ENCODE measurements around the gene LRFN2. TPM values are rescaled to one million over a fixed set of nuclear protein-coding genes. Genes with fewer than 3 reads are reported as not detected.

The LRFN2 gene
- total RNA-seq, 1 experiment from 2014 or later: not detected

DNA sequence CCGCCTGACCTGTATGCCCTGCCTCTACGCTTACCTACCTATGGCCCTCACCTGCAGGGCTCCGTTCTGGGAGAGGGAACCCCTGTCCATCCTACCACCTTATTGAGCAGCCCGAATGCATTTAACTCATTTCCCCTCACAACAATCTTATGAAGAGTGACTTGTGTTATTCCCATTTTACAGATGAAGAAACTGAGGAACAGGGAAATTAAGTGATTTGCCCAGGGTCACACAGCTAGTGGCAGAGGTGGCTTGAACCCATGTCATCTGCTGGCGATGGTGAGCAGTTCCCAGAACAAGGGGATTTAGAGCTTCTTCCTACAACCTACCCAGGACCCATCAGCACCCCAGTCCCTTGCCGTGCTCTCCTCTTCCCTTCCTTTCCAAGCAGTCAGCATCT is 42.3 kb upstream of the LRFN2 start:
- no peak for TF ChIP-seq EZH2phosphoT487 (IDR thresholded peaks at IDR 0.05; ENCODE audit: borderline replicate concordance, low read length)
- no peak for TF ChIP-seq EZH2 (IDR thresholded peaks at IDR 0.05; ENCODE audit: low read length, unreplicated experiment)
- no peak for TF ChIP-seq CTCF (conservative IDR thresholded peaks at IDR 0.05; ENCODE audit: low read depth, low read length)
- H3K9me2 ChIP-seq (replicated peaks; ENCODE audit: low read length): no peaks in the 10 kb centered on the region
- DNase-seq (no peak), ATAC-seq (no peak)
- intact Hi-C loops (cut with micrococcal nuclease): no loop called here
- H3K9ac ChIP-seq (ENCODE audit: low read length): no peak overlapping the region
- H3K27me3 ChIP-seq (ENCODE audit: low read length): 0 out of 2 replicates have a peak, but pooled peaks cover 8% of the 10 kb centered on the region
- H4K20me1 ChIP-seq (ENCODE audit: low read length): no peaks in the 10 kb centered on the region
- no peaks in the 10 kb centered on the region for H3K36me3 ChIP-seq (ENCODE audit: low read depth, low read length)
- H3K4me1 ChIP-seq (ENCODE audit: insufficient read depth, low read length): no peaks in the 10 kb centered on the region
- no peaks in the 10 kb centered on the region for H3K9me3 ChIP-seq (ENCODE audit: low read length)
- no peak overlapping the region for H3K27ac ChIP-seq (ENCODE audit: low read length)
- no peak overlapping the region for H2AFZ ChIP-seq (ENCODE audit: low read length)
- no peaks in the 10 kb centered on the region for H3K79me2 ChIP-seq (ENCODE audit: low read length)
- ChIA-PET POLR2A (ENCODE audit: unreplicated experiment) (no interaction called here), CTCF (no interaction called here)
- no peaks in the 10 kb centered on the region for H3F3A ChIP-seq (ENCODE audit: low read length, unreplicated experiment)
- no TSS peak for BruUV-seq (replicated peaks)
- no peak overlapping the region for H3K4me2 ChIP-seq (ENCODE audit: low read length)
- no peak overlapping the region for H3K4me3 ChIP-seq (ENCODE audit: low read length)

DNA sequence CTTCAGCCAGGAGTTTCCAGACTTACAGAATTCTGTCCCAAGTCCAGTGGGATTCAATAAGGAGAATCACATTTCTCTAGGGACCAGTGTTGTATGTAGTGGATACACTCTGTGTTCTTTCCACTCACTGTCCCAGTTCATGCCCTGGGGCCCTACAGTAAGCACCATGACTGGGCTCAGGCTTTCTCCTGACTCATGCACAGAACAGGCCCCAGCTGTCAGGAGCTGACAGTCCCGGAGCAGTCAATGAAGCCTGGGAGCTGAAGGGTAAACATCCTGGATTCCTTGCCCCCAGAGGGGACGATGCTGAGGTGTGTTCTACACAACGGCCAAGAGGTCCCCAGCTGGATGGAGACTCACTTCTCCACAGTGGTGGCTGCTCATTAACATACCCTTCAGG is 40.2 kb upstream of the LRFN2 start:
- TF ChIP-seq EZH2 (IDR thresholded peaks at IDR 0.05; ENCODE audit: low read length, unreplicated experiment) (no peak), EZH2phosphoT487 (IDR thresholded peaks at IDR 0.05; ENCODE audit: borderline replicate concordance, low read length) (no peak), CTCF (conservative IDR thresholded peaks at IDR 0.05; ENCODE audit: low read depth, low read length) (no peak)
- ATAC-seq: no peak
- no TSS peak for BruUV-seq (replicated peaks)
- Histone ChIP-seq H3K27ac (ENCODE audit: low read length) (no peak overlapping the region), H3K4me1 (ENCODE audit: insufficient read depth, low read length) (no peaks in the 10 kb centered on the region), H3K36me3 (ENCODE audit: low read depth, low read length) (no peaks in the 10 kb centered on the region), H3K4me3 (ENCODE audit: low read length) (no peak overlapping the region), H3K27me3 (ENCODE audit: low read length) (0 out of 2 replicates have a peak, but pooled peaks cover 8% of the 10 kb centered on the region), H3K9ac (ENCODE audit: low read length) (no peak overlapping the region), H3K79me2 (ENCODE audit: low read length) (no peaks in the 10 kb centered on the region), H3K4me2 (ENCODE audit: low read length) (no peak overlapping the region), H3F3A (ENCODE audit: low read length, unreplicated experiment) (no peaks in the 10 kb centered on the region), H4K20me1 (ENCODE audit: low read length) (no peaks in the 10 kb centered on the region), H3K9me2 (replicated peaks; ENCODE audit: low read length) (no peaks in the 10 kb centered on the region), H2AFZ (ENCODE audit: low read length) (no peak overlapping the region), H3K9me3 (ENCODE audit: low read length) (no peaks in the 10 kb centered on the region)
- DNase-seq: peak; percentile 4
- POLR2A ChIA-PET (ENCODE audit: unreplicated experiment): no interaction called here
- CTCF ChIA-PET: no interaction called here
- intact Hi-C loops (cut with micrococcal nuclease): no loop called here

GRCh38 chr6:40626886-40627285 is 39.7 kb upstream of the LRFN2 start:
- no peaks in the 10 kb centered on the region for H3K4me1 ChIP-seq (ENCODE audit: insufficient read depth, low read length)
- no peak overlapping the region for H3K9ac ChIP-seq (ENCODE audit: low read length)
- no peak for TF ChIP-seq CTCF (conservative IDR thresholded peaks at IDR 0.05; ENCODE audit: low read depth, low read length)
- ATAC-seq (no peak), DNase-seq (no peak)
- H3F3A ChIP-seq (ENCODE audit: low read length, unreplicated experiment): no peaks in the 10 kb centered on the region
- POLR2A ChIA-PET (ENCODE audit: unreplicated experiment): no interaction called here
- H2AFZ ChIP-seq (ENCODE audit: low read length): no peak overlapping the region
- no peaks in the 10 kb centered on the region for H3K79me2 ChIP-seq (ENCODE audit: low read length)
- no peak overlapping the region for H3K4me3 ChIP-seq (ENCODE audit: low read length)
- H3K27me3 ChIP-seq (ENCODE audit: low read length): 0 out of 2 replicates have a peak, but pooled peaks cover 8% of the 10 kb centered on the region
- no peaks in the 10 kb centered on the region for H3K9me2 ChIP-seq (replicated peaks; ENCODE audit: low read length)
- H4K20me1 ChIP-seq (ENCODE audit: low read length): no peaks in the 10 kb centered on the region
- CTCF ChIA-PET: no interaction called here
- no peak overlapping the region for H3K27ac ChIP-seq (ENCODE audit: low read length)
- intact Hi-C loops (cut with micrococcal nuclease): no loop called here
- no peaks in the 10 kb centered on the region for H3K9me3 ChIP-seq (ENCODE audit: low read length)
- no peaks in the 10 kb centered on the region for H3K36me3 ChIP-seq (ENCODE audit: low read depth, low read length)
- no peak overlapping the region for H3K4me2 ChIP-seq (ENCODE audit: low read length)
- BruUV-seq (replicated peaks): no TSS peak
